HG03196 (cell line): ENCODE data around the gene RABL2B.
"Not testable (repeated sequence)": the region's sequence is repeated elsewhere in the genome, so short reads cannot be mapped to it uniquely, and the experiment has no call there.

ENCODE experiments used
- ATAC-seq: cut with Tn5 transposase; IDR thresholded peaks from one replicate; pipeline ENCODE4 v1.9.1; 2021; ENCODE audit not compliant: unreplicated experiment

RABL2B gene

DNA sequence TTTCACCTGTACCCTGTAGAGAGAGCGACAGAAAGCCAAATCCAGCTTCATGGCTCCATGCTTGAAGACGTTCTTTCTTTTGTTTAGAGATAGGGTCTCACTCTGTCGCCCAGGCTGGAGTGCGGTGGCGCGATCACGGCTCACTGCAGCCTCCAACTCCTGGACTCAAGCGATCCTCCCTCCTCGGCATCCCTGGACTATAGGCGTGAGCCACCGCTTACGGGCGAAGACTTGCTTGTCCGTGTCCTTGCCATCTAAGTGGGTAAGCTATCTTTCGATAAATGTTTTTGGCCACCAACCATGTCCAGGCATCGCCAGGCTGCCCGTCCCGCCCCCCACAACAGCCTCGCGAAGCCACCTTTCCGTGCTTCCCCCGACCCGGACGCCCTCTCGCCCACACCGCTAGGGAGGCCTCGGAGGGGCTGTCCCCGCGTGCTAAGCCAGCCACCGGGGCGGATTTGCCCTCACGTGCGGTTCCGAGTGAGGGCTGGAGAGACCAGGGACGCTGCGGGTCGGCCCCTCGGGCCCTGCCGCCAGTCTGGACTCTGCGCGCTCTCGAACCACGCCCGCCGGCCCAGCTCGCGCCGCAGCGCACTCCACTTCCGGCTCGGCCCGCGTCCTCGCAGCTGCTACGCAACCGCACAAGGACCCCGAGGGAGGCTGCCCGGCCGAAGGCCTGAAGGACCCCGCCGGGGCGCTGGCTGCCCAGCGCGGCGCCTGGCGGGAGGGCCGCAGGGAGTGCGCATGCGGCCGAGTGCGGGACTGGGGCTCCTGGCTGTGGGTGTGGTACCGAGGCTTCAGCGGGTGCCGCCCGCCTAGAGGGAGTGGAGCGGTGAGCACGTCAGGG lies at the start of gene RABL2B:
Gene RABL2B (minus strand): TSS at position 604 of the 847 bp plus-strand sequence. CDS start 1,342 bp downstream, outside the sequence.
- ATAC-seq, result peak; percentile 92

- not testable (repeated sequence) for ATAC-seq
These were observed 3.5 kb upstream of the RABL2B start for GRCh38 chr22:50786936-50787335.

DNA sequence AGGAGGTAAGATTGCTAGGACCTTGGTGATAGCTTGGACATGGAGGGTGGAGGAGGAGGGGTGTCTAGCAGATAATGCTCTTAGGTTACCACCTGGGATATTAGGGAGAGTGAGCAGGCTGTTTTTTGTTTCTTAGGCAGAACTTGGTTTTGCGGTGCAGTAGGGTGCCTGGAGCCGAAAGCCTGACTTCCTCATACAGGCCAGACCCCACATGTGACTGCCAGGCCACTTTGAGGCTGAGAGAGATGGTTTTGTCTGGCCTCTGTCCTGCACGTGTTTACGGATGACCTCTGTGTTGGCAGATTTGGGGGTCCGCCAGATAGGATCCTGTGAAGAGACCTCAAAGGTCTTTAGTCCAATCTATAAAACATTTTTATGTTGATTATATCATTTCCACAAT lies 1.9 kb upstream of the RABL2B start:
- not testable (repeated sequence) for ATAC-seq

DNA sequence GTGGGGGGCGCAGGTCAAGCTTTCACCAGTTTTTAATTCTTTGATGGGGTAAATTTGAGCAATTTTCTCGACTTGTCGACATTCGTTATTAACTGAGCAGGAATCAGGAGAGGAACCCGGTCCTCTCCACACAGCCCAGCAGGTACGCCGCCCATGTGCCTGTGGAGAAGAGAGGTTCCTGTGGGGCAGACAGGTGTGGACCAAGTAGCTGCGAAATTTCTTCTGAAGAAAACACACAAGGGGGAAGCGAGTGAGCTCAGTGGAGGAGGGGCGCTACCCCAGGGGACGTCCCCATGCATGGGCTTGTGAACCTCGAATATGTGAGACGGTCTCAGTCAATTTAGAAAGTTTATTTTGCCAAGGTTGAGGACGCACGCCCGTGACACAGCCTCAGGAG lies 442 bp upstream of the RABL2B start:
- peak; percentile 26 for ATAC-seq

- ATAC-seq, result not testable (repeated sequence)
These were observed 1.2 kb downstream of the RABL2B start for GRCh38 chr22:50782253-50782652.

GRCh38 chr22:50780244-50780643 lies 3.2 kb downstream of the RABL2B start:
- not testable (repeated sequence) for ATAC-seq

DNA sequence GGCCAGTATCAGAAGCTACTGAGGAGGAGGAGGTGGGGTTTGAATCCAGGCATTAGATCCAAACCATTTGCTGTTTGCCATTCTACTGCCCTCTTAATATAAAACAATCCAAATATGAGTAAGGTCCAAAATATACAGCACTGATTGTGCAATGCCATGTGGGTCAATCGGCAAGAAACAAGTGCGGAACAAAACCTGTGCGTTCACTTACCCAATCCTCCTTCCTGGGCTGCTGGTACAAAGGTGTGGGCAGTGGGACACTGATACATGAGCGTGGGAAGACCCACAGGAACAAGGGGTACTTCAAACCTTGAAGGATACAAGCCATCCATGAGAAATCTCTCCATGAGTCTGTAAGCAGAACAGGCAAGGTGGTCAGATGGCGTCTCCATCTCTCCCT lies 5.8 kb downstream of the RABL2B start:
- ATAC-seq, result not testable (repeated sequence)

DNA sequence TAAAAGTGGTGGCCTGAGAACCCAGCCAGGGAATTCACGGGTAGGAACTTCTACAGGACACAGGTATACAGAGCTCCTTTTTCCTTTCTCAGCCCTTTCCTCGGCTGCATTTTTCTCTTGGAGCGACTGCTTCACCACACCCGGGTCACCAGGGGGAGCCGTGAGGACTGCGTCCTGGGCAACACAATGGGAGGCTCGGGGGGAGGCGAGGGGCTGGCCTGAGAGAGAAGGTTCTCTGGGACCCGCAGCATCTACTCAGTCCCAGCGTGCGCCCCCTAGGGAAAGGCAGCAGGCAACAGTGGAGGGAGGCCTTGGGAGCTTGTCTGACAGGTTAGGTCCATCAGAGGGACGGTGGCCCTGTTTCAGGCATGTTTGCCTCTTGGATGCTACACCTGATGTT lies 8.3 kb downstream of the RABL2B start:
- ATAC-seq, result not testable (repeated sequence)

DNA sequence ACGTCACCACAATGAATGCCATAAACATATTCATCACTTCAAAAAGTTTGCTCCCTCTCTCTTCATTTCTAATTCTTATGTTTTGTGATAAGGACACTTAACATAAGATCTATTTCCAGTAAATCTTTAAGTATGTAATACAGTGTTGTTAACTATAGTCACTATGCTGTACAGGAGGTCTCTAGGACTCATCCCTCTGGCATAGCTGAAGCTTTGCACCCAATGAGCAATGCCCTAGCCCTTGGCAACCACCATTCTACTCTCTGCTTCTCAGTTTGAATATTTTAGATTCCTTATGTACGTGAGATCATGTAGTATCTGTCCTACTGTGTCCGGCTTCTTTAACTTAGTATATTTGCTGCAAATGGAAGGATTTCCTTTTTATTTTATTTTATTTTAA lies 19.1 kb downstream of the RABL2B start:
- not testable (repeated sequence) for ATAC-seq

DNA sequence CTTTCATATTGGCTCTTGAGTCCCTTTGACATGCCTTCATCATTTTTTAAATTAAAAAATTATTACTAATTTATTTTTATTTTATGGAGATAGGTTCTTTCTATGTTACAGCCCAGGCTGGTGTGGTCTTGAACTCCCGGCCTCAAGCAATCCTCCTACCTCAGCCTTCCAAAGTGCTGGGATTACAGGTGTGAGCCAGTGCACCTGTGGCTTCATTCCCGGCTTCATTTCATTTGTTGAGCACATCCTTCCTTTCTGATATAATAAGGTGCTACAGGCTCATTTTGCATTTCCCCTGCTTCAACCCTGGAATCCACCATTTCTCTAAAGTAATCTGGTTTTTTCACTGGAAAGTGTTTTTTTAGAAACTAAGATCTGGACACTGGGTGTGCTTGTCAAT lies 21.6 kb downstream of the RABL2B start:
- ATAC-seq, result not testable (repeated sequence)

DNA sequence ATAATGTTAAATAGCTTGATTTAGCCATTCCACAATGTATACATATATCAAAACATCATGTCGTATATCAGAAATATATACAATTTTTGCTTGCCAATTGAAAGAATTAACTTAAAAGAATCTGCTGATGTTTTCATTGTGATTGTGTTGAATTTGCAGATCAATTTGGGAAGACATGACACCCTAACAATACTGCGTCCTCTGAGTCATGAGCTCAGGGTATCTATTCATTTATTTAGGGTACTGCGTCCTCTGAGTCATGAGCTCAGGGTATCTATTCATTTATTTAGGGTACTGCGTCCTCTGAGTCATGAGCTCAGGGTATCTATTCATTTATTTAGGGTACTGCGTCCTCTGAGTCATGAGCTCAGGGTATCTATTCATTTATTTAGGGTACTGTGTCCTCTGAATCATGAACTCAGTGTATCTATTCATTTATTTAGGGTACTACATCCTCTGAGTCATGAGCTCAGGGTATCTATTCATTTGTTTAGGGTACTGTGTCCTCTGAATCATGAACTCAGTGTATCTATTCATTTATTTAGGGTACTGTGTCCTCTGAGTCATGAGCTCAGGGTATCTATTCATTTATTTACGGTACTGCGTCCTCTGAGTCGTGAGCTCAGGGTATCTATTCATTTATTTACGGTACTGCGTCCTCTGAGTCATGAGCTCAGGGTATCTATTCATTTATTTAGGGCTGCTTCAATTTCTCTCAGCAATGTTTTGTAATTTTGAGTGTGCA lies 23.7 kb downstream of the RABL2B start:
- not testable (repeated sequence) for ATAC-seq

GRCh38 chr22:50756949-50757491 lies 26.4 kb downstream of the RABL2B start:
- ATAC-seq, result not testable (repeated sequence)

DNA sequence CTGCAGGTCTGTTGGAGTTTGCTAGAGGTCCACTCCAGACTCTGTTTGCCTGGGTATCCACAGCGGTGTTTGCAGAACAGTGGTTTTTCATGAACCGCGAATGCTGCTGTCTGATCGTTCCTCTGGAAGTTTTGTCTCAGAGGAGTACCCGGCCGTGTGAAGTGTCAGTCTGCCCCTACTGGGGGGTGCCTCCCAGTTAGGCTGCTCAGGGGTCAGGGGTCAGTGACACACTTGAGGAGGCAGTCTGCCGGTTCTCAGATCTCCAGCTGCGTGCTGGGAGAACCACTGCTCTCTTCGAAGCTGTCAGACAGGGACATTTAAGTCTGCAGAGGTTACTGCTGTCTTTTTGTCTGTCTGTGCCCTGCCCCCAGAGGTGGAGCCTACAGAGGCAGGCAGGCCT lies 27.0 kb downstream of the RABL2B start:
- ATAC-seq, result not testable (repeated sequence)

- ATAC-seq, result not testable (repeated sequence)
These were observed 28.2 kb downstream of the RABL2B start for GRCh38 chr22:50755251-50755650.

DNA sequence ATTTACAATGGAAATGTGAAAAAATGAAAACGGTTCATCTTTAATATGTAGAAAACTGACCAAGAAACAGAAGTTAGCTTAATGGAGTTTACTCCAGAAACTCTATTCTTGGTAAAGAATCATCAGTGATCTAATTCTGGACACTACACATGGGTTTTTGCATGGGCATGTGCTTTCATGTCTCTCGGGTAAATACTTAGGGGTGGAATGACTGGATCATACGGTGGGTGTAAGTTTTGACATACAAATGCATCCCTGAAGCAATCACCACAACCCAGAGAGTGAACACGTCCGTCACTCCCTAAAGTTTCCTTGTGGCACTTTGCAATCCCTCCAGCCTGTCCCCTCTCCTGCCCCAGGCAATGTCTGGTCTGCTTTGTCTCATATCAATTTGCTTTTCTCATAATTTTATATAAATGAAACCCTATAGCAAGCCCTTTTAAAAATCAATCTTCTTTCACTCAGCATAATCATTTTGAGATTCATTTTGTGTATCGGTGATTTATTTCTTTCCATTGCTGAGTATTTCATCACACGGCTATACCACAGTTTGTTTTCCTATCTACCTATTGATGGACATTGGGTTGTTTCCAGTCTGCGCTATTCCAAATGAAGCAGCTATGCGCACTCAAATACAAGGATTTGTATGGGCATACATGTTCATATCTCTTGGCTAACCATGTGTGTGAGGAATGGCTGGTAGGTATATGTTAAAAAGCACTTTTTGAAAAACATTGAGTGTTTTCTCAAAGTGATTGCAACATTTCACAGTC lies 33.9 kb downstream of the RABL2B start:
- ATAC-seq, result not testable (repeated sequence)

- not testable (repeated sequence) for ATAC-seq
These were observed 34.8 kb downstream of the RABL2B start for GRCh38 chr22:50748630-50749029.

GRCh38 chr22:50747521-50747920 lies 35.9 kb downstream of the RABL2B start:
- not testable (repeated sequence) for ATAC-seq

GRCh38 chr22:50744424-50744823 lies 39.0 kb downstream of the RABL2B start:
- not testable (repeated sequence) for ATAC-seq

- not testable (repeated sequence) for ATAC-seq
These were observed 42.7 kb downstream of the RABL2B start for GRCh38 chr22:50740714-50741113.

DNA sequence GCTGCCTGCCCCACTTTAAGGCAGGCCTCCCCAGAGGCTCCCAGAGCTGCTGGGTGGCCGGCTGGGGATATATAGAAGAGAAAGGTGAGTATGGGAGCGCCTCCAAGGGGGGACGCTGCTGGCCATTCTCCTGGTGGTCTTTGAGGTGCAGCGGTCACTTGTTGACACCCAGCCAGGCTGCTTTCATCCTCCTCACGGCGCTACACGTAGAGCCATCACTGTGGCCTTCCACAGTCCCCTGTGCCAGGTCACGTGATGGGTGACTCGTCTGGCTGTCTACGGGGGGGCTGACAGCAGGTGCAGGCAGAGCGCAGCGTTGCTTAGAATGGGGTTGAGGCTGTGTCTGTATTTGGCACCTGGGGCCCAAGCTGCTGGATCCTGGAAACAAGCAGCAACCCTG lies 43.5 kb downstream of the RABL2B start:
- no peak for ATAC-seq

- no peak for ATAC-seq
These were observed 44.2 kb downstream of the RABL2B start for GRCh38 chr22:50739279-50739691.
